GM19455 (cell line): ENCODE measurements around the gene TPI1.

Experiments used
- ATAC-seq: cut with Tn5 transposase; IDR thresholded peaks from one replicate; pipeline ENCODE4 v1.9.1; 2021; ENCODE audit not compliant: unreplicated experiment

TPI1 gene

DNA sequence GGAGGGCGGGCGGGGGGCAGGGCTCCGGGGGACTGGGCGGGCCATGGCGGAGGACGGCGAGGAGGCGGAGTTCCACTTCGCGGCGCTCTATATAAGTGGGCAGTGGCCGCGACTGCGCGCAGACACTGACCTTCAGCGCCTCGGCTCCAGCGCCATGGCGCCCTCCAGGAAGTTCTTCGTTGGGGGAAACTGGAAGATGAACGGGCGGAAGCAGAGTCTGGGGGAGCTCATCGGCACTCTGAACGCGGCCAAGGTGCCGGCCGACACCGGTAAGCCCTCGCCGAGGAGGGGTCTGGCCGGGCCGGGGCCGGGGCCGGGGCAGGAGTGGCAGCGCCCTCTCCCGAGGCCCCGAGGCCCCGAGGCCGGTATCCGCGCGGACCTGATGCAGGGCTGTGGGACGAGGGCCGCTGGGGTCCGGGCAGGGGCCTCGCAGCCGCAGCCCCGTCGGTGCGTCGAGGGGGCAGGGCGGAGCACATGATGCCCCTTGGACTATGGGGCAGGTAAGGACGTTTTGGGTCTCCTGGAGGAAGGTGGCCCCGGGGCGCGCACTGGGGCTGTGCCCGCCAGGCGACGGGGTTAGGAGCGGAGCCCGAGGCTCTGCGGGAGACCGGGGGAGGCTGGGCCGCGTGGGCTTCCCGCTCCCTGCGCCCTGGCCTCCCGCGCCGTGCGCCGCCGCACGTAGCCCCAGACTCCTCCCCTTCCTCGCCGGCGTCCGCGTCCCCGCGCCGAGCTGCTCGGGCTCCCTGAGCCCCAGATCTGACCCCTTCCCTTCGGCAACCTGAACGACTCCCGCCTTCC is at the start of gene TPI1:
Gene TPI1 (plus strand): TSS at position 119 of the 798 bp plus-strand sequence. CDS start 36 bp downstream, at position 155.
- peak; percentile 52 for ATAC-seq

DNA sequence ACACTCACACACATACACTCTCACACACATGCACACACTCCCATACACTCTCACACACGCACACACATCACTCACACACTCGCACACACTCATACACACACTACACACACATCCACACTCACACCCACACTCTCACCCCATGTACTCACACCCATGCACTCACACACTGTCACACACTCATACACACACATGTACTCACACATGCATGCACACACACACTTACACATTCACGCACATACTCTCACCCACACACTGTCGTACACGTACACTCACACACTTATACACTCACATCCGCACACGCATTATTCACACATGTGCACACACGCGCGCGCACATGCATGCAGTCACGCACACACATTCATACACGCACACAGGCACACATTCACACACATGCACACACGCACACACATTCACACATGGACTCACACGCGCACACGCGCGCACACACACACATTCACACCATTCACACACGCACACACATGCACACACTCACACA is 49.6 kb upstream of the TPI1 start:
- no peak for ATAC-seq

DNA sequence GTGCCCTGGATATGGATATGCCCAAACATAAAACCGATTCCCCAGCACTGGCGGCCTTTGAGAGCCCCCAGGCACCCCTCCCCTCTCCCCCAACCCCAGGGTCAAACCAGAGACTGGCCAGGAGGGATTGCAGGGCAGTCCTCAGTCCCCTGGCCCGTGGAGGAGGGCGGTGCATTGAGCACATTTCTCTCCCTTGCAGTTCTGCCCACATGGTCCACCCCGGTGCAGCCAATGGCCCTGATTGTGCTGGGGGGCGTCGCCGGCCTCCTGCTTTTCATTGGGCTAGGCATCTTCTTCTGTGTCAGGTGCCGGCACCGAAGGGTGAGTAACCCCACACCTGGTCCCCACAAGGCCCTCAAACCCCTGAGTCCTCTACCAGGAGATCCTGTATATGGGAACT is 49.1 kb upstream of the TPI1 start:
- ATAC-seq, result no peak

DNA sequence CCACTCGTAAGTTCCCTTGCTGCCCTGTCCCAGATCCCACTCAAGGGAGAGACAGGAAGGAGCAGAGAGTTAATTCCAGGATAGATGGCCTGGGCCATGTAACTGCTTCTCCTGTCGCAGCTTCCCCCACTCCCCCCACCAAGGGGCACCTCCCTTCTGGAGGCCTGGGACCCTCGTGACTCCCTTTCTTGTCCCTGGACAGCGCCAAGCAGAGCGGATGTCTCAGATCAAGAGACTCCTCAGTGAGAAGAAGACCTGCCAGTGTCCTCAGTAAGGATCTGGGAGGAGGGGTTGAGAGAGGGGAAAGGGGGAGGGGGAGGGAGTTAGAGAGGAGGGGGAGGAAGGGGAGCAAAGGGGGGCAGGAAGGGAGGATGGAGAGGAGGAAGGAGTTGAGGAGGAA is 48.7 kb upstream of the TPI1 start:
- ATAC-seq, result no peak

DNA sequence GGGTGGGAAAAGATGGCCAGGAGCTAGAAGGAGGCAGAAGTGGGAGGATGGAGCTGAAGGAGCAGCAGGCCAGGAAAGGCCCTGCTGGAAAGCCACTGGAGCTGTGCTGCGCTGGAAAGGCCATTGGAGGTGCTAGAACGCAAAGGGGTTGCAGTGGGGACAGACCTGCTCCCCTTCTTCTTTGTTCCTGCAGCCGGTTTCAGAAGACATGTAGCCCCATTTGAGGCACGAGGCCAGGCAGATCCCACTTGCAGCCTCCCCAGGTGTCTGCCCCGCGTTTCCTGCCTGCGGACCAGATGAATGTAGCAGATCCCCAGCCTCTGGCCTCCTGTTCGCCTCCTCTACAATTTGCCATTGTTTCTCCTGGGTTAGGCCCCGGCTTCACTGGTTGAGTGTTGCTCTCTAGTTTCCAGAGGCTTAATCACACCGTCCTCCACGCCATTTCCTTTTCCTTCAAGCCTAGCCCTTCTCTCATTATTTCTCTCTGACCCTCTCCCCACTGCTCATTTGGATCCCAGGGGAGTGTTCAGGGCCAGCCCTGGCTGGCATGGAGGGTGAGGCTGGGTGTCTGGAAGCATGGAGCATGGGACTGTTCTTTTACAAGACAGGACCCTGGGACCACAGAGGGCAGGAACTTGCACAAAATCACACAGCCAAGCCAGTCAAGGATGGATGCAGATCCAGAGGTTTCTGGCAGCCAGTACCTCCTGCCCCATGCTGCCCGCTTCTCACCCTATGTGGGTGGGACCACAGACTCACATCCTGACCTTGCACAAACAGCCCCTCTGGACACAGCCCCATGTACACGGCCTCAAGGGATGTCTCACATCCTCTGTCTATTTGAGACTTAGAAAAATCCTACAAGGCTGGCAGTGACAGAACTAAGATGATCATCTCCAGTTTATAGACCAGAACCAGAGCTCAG is 48.0 kb upstream of the TPI1 start:
- no peak for ATAC-seq

DNA sequence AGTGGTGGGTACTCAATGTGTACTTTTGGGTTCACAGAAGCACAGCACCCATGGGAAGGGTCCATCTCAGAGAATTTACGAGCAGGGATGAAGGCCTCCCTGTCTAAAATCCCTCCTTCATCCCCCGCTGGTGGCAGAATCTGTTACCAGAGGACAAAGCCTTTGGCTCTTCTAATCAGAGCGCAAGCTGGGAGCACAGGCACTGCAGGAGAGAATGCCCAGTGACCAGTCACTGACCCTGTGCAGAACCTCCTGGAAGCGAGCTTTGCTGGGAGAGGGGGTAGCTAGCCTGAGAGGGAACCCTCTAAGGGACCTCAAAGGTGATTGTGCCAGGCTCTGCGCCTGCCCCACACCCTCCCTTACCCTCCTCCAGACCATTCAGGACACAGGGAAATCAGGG is 47.2 kb upstream of the TPI1 start:
- no peak for ATAC-seq

DNA sequence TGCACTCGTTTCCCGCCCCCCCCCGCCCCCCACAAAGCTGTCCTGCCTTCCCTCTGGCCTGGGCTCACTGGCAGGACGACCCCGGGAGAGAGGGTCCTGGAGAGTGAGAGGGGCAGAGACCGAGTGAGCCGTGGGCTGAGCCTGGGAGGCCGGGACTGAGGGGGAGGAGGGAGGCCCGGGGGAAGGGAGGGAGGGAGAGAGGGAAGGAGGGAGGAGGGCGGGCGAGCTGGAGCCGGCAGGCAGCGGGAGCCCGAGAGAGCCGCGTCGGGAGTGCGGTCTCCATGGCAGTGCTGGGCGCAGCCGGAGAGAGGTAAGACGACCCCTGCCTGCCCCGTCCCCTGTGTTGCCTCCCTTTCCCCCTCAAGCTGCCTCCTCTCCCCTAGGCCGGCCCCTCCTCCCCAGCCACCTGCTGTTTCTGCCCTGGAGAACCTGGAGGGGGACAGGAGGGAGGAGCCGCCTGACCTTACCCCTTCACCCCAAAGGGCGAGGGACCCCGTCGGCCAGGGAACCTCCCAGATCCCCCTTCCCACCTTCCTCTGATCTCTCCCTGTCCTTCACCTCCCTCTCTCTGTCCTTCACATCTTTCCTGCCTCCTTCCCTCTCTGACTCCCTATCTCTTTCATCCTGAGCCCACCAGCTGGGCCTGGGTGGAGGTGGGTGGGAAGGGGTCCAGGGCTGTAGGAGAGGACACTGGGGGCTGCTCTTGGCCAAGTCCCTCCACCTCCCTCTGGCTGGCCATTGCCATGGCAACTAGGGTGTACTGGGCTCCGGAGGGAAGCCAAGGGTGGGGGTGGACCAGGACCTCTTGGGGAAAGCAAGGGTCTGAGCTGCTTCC is 45.5 kb upstream of the TPI1 start, which contains the start of gene GPR162:
Gene GPR162 (plus strand): TSS at position 231 of the 835 bp plus-strand sequence. CDS start 2,078 bp downstream, outside the sequence.
- no peak for ATAC-seq

DNA sequence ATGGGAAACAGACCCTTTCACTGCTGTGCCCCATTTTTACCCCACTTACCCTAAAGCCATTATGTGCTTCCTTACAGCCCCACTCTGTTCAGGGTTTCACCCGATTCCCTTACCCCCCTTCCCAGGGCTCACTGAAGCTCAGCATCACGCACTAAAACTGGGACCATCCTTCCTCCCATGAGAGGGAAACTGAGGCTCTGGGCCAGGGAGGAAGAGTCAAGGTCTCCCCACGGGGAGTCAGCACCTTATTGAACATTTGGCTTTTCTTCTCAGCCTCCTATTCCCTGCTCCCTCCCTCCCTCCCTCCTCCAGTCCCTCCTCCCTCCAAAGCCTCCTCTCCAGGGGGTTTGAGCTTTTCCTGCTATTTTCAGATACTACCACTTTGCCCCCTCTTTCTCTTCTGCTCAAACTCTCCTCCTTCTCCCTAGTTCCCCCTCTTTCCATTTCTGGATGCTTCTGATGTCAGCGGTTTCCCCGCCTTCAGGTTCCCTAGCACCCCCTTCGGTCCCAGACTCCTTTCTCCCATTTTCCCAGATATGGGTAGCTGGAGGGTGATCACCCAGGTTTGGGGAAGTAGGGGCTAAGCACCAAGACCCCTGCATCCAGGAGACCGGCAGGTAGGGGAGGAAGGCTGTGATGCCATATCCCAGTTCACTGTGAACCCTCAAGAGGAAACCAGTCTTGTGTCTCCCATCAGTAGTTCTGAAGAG is 44.8 kb upstream of the TPI1 start:
- ATAC-seq, result no peak

DNA sequence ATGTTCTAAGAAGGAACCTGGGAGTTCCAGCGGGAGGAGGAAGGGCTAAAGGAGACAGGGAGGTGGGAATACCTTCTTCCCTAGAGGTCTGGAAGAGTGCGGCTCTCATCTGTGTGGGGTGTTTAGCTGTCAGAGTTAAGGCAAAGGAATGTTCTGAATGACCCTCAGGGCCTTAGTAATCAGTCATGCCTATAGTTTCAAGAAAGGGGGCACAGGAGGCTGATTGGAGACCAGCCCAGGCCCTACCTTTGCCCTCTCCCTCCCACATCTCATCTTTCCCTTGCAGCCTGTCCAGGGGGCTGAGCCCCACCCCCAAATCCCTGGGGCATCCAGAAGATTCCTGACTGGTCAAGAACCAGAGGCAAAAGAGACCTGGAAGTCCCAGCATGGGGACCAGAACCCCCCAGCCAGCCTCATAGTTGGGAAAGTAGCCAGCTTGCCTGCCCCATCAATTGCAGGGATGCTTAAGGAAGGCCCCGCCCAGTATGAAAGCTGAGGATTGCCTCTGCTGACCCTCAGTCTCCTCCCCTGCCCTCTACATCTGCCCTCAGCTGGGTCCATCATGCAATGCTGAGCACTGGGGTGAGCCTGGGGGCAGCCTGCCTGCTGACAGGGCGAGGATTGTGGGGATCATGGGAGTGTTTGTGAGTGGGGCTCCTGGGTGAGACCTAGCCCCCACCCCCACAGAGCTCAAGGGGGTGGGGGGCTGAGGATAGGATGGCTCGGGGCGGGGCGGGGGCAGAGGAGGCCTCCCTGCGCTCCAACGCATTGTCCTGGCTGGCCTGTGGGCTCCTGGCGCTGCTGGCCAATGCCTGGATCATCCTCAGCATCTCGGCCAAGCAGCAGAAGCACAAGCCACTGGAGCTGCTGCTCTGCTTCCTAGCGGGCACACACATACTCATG is 43.9 kb upstream of the TPI1 start:
- ATAC-seq, result no peak

DNA sequence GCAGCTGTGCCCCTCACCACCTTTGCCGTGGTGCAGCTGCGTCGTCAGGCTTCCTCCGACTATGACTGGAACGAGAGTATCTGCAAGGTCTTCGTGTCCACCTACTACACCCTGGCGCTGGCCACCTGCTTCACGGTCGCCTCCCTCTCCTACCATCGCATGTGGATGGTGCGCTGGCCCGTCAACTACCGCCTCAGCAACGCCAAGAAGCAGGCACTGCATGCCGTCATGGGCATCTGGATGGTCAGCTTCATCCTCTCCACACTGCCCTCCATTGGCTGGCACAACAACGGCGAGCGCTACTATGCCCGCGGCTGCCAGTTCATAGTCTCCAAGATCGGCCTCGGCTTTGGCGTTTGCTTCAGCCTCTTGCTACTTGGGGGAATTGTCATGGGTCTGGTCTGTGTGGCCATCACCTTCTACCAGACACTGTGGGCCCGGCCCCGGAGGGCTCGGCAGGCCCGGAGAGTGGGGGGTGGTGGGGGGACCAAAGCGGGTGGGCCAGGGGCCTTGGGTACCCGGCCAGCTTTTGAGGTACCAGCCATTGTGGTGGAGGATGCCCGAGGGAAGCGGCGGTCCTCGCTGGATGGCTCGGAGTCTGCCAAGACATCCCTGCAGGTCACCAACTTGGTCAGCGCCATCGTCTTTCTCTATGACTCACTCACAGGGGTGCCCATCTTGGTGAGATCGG is 43.1 kb upstream of the TPI1 start:
- ATAC-seq, result no peak

DNA sequence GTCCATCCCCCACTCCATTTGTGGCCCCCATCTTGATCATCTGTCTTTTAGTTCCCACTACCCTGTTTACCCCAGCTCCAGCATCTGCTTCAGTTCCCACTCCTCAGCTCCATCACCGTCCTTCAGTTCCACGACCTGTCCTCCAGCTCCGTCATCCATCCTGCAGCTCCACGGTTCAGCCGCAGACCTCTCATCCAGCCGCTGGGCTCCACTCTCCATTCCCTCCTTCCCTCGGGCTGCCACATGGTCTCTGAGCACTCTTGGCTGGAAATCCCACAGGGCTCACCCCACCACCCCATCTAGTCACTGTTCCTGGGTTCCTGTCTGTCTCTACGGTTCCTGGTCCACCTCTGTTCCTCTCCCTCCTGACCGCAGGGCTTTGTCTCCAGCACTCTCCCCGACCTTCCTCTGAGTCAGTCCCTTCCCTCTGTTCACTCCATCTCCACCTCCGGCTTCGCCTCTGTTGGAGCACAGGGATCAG is 42.4 kb upstream of the TPI1 start:
- ATAC-seq, result no peak

DNA sequence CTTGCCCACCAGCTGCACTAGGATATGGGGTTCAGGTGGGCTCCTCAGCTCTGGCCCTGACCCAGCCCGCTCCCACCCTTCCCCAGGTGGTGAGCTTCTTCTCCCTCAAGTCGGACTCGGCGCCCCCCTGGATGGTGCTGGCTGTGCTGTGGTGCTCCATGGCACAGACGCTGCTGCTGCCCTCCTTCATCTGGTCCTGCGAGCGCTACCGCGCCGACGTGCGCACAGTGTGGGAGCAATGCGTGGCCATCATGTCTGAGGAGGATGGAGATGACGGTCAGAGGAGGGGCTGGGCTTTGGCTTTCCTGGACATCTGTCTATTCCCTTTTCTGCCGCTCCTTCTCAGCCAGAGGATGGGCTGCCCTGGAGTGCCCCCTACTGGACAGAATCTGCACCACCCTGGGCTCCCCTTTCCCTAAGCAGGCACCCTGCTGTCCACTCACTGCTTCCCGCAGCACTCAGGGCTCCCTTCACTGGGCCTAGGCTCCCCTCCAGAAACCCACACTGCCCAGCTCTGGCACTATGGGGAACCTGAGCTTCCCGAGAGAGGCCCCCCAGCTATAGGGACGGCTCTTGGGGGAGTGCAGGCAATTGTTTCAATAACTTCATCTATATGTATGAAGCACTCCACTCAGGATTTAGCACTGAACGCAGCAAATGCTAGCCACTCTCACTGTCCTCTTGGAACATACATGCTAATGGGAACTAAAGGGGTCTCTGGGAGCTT is 41.8 kb upstream of the TPI1 start:
- ATAC-seq, result no peak

DNA sequence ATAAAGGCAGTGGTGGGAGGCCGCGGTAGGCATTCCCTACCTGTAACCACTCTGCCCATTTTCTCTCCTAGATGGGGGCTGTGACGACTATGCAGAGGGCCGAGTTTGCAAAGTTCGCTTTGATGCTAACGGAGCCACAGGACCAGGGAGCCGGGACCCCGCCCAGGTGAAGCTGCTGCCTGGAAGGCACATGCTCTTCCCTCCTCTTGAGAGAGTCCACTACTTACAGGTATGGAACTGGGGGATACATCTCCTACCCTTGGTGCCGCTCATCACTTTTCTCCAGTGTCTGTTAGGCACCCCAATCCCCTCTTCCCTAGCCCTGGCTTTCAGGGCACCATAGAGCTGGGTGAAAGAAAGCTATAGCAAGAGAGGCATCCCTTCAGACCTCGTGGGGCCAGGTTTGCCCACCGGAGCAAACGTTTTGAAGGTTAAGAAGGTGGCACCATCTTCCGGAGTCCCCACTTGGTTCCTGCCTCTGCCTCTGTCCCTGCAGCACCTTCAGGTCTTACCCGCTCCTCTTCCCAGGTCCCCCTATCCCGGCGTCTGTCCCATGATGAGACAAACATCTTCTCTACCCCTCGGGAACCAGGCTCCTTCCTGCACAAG is 41.1 kb upstream of the TPI1 start:
- no peak for ATAC-seq

DNA sequence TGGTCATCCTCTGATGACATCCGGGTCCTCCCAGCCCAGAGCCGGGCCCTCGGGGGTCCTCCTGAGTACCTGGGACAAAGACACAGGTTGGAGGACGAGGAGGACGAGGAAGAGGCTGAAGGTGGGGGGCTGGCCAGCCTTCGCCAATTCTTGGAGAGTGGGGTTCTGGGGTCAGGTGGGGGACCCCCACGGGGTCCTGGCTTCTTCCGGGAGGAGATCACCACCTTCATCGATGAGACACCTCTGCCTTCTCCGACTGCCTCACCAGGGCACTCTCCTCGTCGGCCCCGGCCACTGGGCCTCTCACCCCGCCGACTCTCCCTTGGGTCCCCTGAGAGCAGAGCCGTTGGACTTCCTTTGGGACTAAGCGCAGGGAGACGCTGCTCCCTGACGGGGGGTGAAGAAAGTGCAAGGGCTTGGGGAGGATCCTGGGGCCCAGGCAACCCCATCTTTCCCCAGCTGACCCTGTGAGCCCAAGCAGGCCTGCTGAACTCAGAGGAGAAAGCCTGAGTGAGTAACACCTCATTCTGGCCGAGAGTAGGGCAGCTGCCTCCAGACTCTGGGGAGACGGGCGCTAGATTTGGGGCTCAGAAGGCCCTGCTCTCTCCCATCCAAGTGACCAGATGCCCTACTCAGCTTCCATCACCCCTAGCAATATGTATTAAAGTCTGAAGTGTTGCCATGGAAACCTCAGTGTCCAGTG is 40.4 kb upstream of the TPI1 start:
- ATAC-seq, result no peak

DNA sequence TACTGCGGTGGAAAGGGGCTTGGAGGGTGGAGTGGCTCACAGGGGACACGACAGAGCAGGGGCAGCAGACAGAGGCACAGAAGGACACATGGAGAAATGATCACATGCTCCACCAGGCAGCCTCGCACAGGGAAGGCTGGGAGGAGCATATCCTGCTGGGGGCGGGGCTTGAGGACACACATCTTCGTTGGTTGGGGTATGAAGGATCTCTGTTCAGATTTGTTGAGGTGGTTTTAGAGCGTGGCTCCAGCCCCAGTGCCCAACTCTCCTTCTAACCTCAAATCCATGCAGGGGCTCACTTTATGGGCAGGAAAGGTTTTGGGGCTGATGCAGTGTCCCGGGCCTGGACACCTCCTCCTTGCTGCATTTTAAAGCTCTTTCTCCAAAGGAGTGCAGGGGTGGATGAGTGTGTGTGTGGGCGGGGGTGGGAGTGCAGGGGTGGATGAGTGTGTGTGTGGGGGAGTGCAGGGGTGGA is 39.9 kb upstream of the TPI1 start:
- no peak for ATAC-seq

DNA sequence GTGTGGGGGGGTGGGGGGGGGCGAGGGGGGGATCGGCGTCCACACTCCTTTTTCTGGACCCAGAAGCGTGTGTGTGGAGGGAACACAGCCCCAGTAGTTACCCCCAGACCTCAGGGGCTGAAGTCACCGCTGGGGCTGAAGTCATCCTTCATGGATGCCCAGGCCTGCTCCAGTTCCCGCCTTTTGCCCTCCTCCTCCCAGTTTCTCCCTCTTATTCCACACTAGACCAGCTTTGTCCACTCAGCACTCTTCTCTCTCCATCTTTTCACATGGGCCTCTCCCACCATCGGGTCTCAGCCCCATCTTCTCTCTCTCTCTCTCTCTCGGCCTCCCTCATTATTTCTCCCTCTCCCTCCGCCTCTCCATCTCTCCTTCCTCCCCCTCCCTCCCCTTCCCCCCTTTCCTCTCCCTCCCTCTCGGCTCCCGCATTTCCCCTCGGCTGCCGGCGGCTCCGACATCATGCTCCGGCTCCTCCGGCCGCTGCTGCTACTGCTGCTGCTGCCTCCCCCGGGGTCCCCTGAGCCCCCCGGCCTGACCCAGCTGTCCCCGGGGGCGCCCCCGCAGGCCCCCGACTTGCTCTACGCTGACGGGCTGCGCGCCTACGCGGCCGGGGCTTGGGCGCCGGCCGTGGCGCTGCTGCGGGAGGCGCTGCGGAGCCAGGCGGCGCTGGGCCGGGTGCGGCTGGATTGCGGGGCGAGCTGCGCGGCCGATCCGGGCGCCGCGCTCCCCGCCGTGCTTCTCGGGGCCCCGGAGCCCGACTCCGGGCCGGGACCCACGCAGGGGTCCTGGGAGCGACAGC is 39.1 kb upstream of the TPI1 start, which contains the start of gene P3H3:
Gene P3H3 (plus strand): TSS at position 426 of the 799 bp plus-strand sequence. CDS start 34 bp downstream, at position 460.
- no peak for ATAC-seq
